Measurements from ENCODE around the gene FOXD2.

- TF ChIP-seq CTCF (IDR thresholded peaks at IDR 0.05) (no peak), POLR2AphosphoS5 (IDR thresholded peaks at IDR 0.05) (no peak), POLR2A (IDR thresholded peaks at IDR 0.05; ENCODE audit: low read depth) (no peak)
These were observed 44.7 kb upstream of the FOXD2 start for GRCh38 chr1:47393141-47393540.

All from esophagus muscularis mucosa (tissue), 3 donors.